ENCODE data around the gene PPM1L. TPM values are rescaled to one million over a fixed set of nuclear protein-coding genes. Genes with fewer than 3 reads are reported as not detected.

The PPM1L gene
- total RNA-seq, 1 experiment from 2014 or later = 13.2 TPM

GRCh38 chr3:160851629-160852210, 95.7 kb downstream of the PPM1L start:
- ChIA-PET CTCF (no interaction called here), POLR2A (no interaction called here), RAD21 (ENCODE audit: low non-redundant PET in 1 of 2, low total read pairs in 2 of 2, uncharacterized antibody in 2 of 2, unreplicated experiment in 2 of 2) (no interaction called here)
- Histone ChIP-seq H3K9me2 (ENCODE audit: insufficient read depth) (no peaks in the 10 kb centered on the region), H3K4me3 (replicated peaks in 1 of 2; ENCODE audit: low read depth in 1 of 2, low read length in 2 of 2) (no peak overlapping the region), H3K9me3 (ENCODE audit: control insufficient read depth in 1 of 2, insufficient read depth in 1 of 2, low read depth in 1 of 2, low read length in 2 of 2) (no peaks in the 10 kb centered on the region), H3K27me3 (ENCODE audit: insufficient read depth, low read length) (no peaks in the 10 kb centered on the region), H3K27ac (ENCODE audit: low read depth, low read length) (no peak overlapping the region), H3K4me2 (ENCODE audit: low read length) (no peak overlapping the region), H4K20me1 (ENCODE audit: insufficient read depth) (no peaks in the 10 kb centered on the region; the same call in 1 of the 2 replicates), H3K4me1 (ENCODE audit: control insufficient read depth in 1 of 2, insufficient read depth in 2 of 2, low read length in 2 of 2) (no peaks in the 10 kb centered on the region), H3K36me3 (ENCODE audit: control insufficient read depth in 1 of 2, insufficient read depth in 2 of 2, low read length in 2 of 2) (no peaks in the 10 kb centered on the region), H2AFZ (ENCODE audit: low read depth, low read length, poor library complexity, severe bottlenecking) (no peak overlapping the region), H3K9ac (ENCODE audit: low read length) (no peak overlapping the region), H3K79me2 (ENCODE audit: insufficient read depth, low read length) (no peaks in the 10 kb centered on the region)
- DNase-seq (ENCODE audit: low read depth, low spot score) (no peak), ATAC-seq (no peak)
- intact Hi-C loops (cut with micrococcal nuclease) = no loop called here
- TF ChIP-seq JUND (IDR thresholded peaks at IDR 0.05) = no peak
- no peak for TF ChIP-seq CTCF (IDR thresholded peaks at IDR 0.05 in 2 of 3, conservative IDR thresholded peaks at IDR 0.05 in 1 of 3; ENCODE audit: borderline replicate concordance in 1 of 3, insufficient read depth in 1 of 3, low read depth in 2 of 3, low read length in 2 of 3)
- TF ChIP-seq EGR1 (IDR thresholded peaks at IDR 0.05; ENCODE audit: low read depth) = no peak
- TF ChIP-seq ELF1 (IDR thresholded peaks at IDR 0.05; ENCODE audit: borderline replicate concordance, low read depth) = no peak
- TF ChIP-seq, protein P1, sequence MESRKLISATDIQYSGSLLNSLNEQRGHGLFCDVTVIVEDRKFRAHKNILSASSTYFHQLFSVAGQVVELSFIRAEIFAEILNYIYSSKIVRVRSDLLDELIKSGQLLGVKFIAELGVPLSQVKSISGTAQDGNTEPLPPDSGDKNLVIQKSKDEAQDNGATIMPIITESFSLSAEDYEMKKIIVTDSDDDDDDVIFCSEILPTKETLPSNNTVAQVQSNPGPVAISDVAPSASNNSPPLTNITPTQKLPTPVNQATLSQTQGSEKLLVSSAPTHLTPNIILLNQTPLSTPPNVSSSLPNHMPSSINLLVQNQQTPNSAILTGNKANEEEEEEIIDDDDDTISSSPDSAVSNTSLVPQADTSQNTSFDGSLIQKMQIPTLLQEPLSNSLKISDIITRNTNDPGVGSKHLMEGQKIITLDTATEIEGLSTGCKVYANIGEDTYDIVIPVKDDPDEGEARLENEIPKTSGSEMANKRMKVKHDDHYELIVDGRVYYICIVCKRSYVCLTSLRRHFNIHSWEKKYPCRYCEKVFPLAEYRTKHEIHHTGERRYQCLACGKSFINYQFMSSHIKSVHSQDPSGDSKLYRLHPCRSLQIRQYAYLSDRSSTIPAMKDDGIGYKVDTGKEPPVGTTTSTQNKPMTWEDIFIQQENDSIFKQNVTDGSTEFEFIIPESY (IDR thresholded peaks at IDR 0.05; ENCODE audit: extremely low read depth, insufficient replicate concordance, low read length) = no peak
- no peak for TF ChIP-seq POLR2A (IDR thresholded peaks at IDR 0.05; ENCODE audit: borderline replicate concordance, extremely low read depth, insufficient read depth, insufficient read length)
- no peak for TF ChIP-seq ZFX (IDR thresholded peaks at IDR 0.05)
- TF ChIP-seq, protein P2, sequence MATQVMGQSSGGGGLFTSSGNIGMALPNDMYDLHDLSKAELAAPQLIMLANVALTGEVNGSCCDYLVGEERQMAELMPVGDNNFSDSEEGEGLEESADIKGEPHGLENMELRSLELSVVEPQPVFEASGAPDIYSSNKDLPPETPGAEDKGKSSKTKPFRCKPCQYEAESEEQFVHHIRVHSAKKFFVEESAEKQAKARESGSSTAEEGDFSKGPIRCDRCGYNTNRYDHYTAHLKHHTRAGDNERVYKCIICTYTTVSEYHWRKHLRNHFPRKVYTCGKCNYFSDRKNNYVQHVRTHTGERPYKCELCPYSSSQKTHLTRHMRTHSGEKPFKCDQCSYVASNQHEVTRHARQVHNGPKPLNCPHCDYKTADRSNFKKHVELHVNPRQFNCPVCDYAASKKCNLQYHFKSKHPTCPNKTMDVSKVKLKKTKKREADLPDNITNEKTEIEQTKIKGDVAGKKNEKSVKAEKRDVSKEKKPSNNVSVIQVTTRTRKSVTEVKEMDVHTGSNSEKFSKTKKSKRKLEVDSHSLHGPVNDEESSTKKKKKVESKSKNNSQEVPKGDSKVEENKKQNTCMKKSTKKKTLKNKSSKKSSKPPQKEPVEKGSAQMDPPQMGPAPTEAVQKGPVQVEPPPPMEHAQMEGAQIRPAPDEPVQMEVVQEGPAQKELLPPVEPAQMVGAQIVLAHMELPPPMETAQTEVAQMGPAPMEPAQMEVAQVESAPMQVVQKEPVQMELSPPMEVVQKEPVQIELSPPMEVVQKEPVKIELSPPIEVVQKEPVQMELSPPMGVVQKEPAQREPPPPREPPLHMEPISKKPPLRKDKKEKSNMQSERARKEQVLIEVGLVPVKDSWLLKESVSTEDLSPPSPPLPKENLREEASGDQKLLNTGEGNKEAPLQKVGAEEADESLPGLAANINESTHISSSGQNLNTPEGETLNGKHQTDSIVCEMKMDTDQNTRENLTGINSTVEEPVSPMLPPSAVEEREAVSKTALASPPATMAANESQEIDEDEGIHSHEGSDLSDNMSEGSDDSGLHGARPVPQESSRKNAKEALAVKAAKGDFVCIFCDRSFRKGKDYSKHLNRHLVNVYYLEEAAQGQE (IDR thresholded peaks at IDR 0.05; ENCODE audit: low read depth) = no peak
- no peak for TF ChIP-seq SP1 (IDR thresholded peaks at IDR 0.05; ENCODE audit: low read depth)
- TF ChIP-seq MAX (IDR thresholded peaks at IDR 0.05) = no peak
- TF ChIP-seq YY1 (IDR thresholded peaks at IDR 0.05; ENCODE audit: extremely low read depth, insufficient replicate concordance, low read depth, low read length) = no peak
- TF ChIP-seq SIN3A (IDR thresholded peaks at IDR 0.05; ENCODE audit: low read depth) = no peak
- BruUV-seq (replicated peaks) = no TSS peak

Data from HCT116 (cell line).